HCEC 1CT (cell line): ENCODE results near the gene SAMD8.
"Not testable (repeated sequence)": the region's sequence is repeated elsewhere in the genome, so short reads cannot be mapped to it uniquely, and the experiment has no call there.

Source experiments
- DNase-seq: peaks from one replicate; pipeline ENCODE4 v3.0.0-alpha.2; 2017

The SAMD8 gene

GRCh38 chr10:75146780-75147179, 35.3 kb downstream of the SAMD8 start:
- no peak for DNase-seq

DNA sequence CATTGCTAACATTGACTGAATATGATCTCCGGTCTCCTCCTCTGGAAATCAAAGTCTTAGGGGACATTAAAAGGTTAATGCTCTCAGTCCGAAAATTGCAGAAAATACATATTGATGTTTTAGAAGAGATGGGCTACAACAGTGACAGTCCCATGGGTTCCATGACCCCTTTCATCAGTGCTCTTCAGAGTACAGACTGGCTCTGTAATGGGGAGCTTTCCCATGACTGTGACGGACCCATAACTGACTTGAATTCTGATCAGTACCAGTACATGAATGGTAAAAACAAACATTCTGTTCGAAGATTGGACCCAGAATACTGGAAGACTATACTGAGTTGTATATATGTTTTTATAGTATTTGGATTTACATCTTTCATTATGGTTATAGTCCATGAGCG, 39.2 kb downstream of the SAMD8 start:
- no peak for DNase-seq

DNA sequence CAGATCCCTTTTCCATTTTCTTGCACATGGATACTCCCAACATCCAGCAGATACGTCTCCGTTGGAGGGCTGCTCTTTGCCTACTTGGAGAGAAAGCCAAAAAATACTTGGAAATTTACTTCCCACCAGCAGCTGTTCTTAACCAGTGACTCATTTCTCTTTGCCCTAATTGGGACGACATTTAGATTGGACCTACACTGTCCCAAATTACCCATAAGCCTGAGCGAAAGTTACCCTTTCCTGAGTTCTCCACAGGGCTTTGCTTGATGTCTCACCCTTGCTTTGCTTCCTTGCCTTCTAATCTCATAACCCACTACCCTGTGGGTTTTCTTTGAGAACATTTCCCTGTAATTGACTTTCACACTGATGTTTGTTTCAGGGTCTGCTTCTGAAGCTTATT, 48.1 kb downstream of the SAMD8 start:
- peak; percentile 50 for DNase-seq

GRCh38 chr10:75165684-75166622, 54.5 kb downstream of the SAMD8 start:
- DNase-seq, result peak; percentile 8

DNA sequence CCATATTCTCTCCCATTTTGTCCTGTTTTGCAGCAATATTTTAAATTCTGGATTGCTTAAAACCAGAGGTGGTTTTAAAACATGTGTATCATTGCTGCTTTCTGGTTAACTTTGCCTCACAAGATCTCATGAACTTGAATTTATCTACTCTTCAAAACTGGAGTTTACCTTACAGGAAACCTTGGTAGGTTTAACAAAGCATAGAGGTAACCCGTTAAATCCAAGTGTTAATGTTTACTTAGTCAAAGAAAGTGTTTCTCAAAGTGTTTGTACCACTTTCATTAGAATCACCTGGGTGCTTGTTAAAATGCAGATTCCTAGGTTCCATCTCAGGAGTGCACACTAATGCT, 55.1 kb downstream of the SAMD8 start:
- DNase-seq, result no peak

- no peak for DNase-seq
These were observed 56.8 kb downstream of the SAMD8 start for GRCh38 chr10:75168275-75168674.

DNA sequence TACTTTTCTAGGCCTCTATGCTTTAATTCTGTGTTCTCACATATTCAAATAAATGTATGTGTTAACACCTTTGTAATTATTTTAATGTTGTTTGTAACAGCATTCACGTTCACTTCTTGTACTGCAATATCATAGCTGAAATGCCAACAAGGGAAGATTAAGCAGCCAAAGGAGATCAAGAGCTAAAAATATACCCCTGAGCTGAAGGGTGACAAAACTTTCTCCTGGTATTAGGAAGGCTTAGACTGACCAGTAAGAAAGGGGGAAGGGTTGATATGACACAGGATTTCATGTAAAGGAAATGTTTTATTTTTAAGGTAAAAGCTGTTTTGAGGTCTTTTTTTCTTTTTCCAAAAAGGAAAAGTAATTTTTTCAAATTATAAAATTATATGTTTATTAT, 58.8 kb downstream of the SAMD8 start:
- no peak for DNase-seq

- no peak for DNase-seq
These were observed 63.6 kb downstream of the SAMD8 start for GRCh38 chr10:75175046-75175445.

DNA sequence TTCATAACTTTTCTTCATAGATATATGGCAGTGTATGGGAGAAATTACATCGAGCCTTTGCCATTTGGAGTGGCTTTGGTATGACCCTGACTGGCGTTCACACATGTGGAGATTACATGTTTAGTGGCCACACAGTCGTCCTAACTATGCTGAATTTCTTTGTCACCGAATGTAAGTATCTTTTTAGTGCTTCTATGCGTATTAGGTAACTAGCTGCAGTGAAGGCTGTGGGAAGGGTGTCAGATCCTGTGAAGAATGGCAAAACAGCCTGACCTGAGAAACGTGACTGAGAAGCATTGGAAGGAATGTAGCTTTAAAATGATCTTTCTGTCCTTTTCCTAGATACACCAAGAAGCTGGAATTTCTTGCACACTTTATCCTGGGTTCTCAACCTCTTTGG, 64.6 kb downstream of the SAMD8 start:
- no peak for DNase-seq

DNA sequence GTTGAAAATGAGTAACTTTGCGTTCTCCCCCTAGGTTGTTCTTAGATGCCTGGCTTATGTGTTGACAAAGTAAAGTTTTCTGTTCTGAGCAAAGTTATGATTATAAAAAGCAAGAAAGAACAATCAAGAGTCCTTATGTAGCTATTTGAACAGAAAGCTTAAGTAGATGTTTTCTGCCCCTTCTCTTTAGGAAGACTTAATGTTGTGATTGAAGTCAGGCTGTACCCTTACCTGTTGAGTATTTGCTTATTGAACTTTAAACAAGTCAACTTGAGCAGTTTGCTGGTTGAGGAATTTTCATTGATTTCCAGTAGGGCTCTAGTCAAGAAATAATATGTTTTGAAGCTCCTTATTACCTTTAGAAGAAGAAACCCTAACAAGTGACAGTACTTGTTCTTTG, 65.3 kb downstream of the SAMD8 start:
- DNase-seq, result no peak

DNA sequence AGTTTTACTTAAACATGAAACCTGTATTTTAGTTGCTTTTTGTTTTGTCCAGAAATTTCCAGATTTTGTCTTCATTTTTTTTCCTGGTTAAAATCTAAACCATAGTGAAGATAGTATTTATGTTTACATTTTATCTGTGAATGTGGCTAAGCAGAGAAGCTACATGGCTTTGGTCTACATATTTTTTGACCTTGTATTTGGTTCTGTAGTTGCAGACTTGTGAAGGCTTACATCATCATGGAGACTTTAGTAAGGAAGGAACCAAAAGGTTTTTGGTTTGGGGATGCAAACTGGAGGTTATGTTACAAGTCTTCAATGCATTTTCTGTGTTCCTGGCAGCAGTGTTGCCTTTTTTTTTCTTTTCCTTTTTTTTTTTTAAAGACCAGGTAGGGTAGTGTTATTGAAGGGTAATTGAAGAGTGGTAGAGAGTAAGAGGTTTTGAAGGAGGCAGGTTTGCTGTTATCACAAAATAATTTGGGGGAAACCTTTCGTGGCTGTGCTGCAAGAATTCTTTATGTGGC, 68.3 kb downstream of the SAMD8 start:
- DNase-seq, result no peak

DNA sequence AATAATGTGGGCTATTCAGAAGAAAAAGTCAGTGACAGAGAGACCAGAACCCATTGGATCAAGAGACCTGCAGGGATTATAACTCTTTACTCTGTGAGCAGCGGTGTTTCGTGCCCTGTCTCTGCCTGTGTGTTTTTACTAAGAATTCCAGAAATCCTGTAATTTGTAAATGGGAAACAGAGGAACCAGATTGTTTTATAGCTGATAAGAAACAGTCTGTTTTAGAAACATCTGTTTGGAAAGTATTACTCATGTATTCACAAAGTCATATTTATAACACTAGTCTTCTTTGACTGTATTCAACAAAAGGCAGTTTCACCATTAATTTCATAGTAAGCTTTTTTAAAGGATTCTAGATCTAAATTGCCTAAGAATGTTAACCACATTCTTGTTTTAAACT, 69.1 kb downstream of the SAMD8 start:
- DNase-seq, result no peak

DNA sequence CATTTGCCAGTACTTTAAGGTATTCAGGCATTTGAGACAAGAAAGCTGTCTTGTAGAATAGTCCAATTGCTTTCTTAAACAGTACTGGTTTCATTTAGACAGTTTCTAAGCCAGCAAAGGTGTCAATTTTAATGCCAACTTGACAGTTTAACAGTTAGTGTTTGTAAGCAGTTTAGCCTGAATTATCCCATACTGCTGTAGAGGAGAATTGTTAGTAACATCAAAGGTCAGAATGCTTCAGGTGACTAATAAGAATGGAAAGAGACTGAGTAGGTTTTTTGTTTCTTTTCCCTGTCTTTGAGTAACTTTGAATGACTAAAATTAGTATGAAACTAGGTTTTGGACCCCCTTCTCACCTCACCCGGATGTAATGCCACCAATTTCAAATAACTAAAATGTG, 69.6 kb downstream of the SAMD8 start:
- no peak for DNase-seq

- no peak for DNase-seq
These were observed 74.9 kb downstream of the SAMD8 start for GRCh38 chr10:75186310-75186709.

- peak; percentile 52 for DNase-seq
These were observed 76.5 kb downstream of the SAMD8 start for GRCh38 chr10:75187961-75188426.

- DNase-seq, result not testable (repeated sequence)
These were observed 77.1 kb downstream of the SAMD8 start for GRCh38 chr10:75188522-75188921.

- DNase-seq, result no peak
These were observed 78.0 kb downstream of the SAMD8 start for GRCh38 chr10:75189266-75190096.

- peak; percentile 95 for DNase-seq
These were observed 80.5 kb downstream of the SAMD8 start for GRCh38 chr10:75191821-75192568.

DNA sequence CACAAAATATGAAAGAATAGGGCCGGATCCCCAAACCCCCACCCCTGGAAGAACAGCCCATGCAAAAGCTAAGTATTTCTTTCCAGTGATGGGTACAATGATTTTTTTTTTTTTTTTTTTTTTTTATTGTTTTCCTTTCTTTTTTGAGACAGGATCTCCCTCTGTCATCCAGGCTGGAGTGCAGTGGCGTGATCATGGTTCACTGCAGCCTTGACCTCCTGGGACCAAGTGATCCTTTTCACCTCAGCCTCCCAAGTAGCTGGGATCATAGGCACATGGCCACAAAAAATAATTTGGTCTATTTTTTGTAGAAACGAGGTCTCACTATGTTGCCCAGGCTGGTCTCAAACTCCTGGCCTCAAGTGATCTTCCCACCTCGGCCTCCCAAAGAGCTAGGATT, 83.2 kb downstream of the SAMD8 start:
- not testable (repeated sequence) for DNase-seq

DNA sequence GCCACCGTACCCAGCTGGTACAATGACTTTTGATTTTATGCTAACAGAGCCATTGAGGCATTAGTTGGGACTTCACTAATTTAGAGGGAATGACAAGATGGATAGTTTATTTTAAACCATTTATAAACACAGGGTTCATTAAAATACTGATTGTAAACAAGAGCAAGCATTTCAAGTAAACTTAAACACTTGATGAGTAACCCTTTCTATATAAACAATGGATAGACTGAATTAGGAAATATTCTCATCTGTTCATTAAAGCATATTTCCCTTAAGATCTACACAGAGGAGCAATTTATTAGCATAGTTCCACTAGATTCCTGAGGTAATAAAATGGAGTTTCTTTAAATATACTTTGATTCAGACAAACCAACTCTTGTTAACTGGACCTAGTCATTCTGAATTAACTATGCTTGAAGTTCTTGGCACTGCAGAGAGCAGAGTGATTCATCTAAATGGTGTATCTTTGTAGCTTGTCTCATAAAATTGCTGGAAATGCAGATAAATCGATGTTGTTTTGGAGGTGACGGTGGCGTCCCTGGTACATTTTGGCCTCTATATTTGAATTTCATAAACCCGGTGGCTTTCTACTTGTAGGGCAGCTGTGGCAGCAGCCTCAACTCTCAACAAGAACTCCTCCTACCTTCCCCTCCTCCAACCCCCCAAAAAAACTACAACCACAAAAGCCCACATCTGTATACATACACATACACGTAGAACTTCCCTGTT, 83.7 kb downstream of the SAMD8 start:
- peak; percentile 70 for DNase-seq

DNA sequence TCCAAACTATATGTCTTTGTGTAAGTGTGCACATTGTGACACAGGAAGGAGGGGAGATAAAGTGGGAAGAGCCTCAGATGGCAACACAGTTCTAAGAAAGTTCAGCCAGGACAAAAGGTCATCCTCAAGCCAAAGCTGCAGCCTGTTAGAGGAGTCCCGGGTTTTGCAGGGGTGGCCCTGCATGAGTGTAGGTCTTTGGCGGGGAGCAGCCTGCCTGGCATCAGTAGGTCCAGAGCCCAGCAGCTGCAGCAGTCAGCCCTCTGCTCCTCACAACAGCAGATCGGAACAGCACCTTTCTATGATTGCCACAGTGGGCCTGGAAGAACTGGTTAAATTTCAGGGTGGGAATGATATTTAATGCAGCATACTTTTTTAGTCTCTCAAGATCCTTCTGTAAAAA, 85.6 kb downstream of the SAMD8 start:
- DNase-seq, result no peak

DNA sequence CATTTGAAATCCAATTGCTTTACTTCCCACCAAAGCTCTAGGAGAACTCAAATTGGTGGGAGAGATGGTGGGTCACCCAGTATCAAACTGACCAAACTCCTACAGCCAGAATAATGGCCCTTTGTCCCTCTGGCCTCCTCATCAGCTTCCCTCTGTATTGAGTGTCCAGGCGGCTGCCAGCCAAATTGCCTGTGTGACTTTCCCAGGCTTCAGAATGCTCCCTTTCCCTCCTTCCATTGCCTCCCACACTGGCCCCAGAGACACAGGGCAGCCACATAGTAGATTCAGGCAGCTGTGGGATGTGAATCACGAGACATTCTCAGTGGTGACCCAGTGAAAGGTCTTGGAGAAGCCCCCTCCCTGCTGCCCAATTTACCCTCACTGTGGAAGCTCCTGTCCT, 86.5 kb downstream of the SAMD8 start:
- no peak for DNase-seq
